Colonic mucosa (tissue), 4 donors: Measurements from ENCODE around the gene TMEM127. TPM values are rescaled to one million over a fixed set of nuclear protein-coding genes. Genes with fewer than 3 reads are reported as not detected.
A peak's percentile ranks its signal among the peaks of the same experiment; 100 is the strongest.

ENCODE experiments used
- DNase-seq: peaks from one replicate; pipeline ENCODE4 v3.0.0-alpha.2; 2020
- H3K27ac ChIP-seq: fragments of 200-600 bp; one replicate; pipeline ENCODE4 v1.8.0; 2021
- H3K27me3 ChIP-seq: fragments of 200-600 bp; one replicate; pipeline ENCODE4 v1.8.0; 2021
- H3K36me3 ChIP-seq: fragments of 200-600 bp; one replicate; pipeline ENCODE4 v1.8.0; 2021
- H3K4me1 ChIP-seq: fragments of 200-600 bp; one replicate; pipeline ENCODE4 v1.8.0; 2021; ENCODE audit warnings: mild to moderate bottlenecking
- H3K4me3 ChIP-seq: fragments of 200-600 bp; one replicate; pipeline ENCODE4 v1.8.0; 2021
- H3K9ac ChIP-seq, 2 donors: one replicate each; pipeline ENCODE4 v1.7.0; 2013; ENCODE audit warnings: control low read depth in 2 of 2, low read depth in 2 of 2, low read length in 2 of 2
- H3K9me3 ChIP-seq: fragments of 200-600 bp; one replicate; pipeline ENCODE4 v1.8.0; 2021
- intact Hi-C: fragments of 100-400 bp; cut with DNase I; formaldehyde crosslinking; loops from one replicate; pipeline ENCODE4 v1.14.1; 2022
- total RNA-seq, 2 donors: library from RNA; stranded (reverse); fragmentation: NEBNext Ultra II Directional in 1 of 2; extraction: Animal tissue kit (Norgen Biotek cat#: 25700) in 1 of 2; gene quantifications; one replicate each; pipeline ENCODE4 v1.2.1, GENCODE V29; 2021
- TF ChIP-seq, protein P1 (sequence below): fragments of 200-600 bp; IDR thresholded peaks from one replicate; pipeline ENCODE4 v1.8.0; 2022; ENCODE audit warnings: antibody characterized with exemption, mild to moderate bottlenecking
- donor health status: healthy.
- donor health status: DM: no; HTN: no; CAD: no.
- donor health status: DM: no; HTN: no; CAD: no.

TMEM127 gene
- total RNA-seq, 2 donors from 2014 or later = 61.9 to 81.1 TPM

DNA sequence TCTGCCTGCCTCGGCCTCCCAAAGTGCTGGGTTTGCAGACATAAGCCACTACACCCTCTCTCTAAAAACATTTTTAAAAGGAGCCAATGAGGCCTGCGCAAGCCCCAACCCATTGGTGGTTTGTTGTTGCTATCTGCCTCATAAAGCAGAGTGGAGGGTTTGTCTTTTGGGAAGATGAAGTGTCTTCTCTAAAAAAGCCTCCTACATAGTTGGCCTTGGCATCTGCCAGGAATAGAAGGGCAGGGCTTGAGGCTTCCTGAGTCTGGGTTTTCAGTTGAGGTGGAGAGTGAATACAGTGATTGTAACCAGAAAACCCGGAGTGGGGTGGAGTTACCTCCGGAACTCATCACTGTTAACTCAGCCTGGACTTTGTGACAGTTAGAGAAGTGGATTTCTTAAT lies 51.2 kb downstream of the TMEM127 start:
- Histone ChIP-seq H3K9me3 (no peaks in the 10 kb centered on the region), H3K4me1 (no peaks in the 10 kb centered on the region), H3K27me3 (no peaks in the 10 kb centered on the region), H3K27ac (no peak overlapping the region), H3K4me3 (no peak overlapping the region), H3K9ac (no peak overlapping the region), H3K36me3 (no peaks in the 10 kb centered on the region)
- intact Hi-C loops = loop anchor here (5.0 kb wide), 1 partner anchor 38 kb away; no protein-coding TSS in a partner anchor
- TF ChIP-seq, protein P1, sequence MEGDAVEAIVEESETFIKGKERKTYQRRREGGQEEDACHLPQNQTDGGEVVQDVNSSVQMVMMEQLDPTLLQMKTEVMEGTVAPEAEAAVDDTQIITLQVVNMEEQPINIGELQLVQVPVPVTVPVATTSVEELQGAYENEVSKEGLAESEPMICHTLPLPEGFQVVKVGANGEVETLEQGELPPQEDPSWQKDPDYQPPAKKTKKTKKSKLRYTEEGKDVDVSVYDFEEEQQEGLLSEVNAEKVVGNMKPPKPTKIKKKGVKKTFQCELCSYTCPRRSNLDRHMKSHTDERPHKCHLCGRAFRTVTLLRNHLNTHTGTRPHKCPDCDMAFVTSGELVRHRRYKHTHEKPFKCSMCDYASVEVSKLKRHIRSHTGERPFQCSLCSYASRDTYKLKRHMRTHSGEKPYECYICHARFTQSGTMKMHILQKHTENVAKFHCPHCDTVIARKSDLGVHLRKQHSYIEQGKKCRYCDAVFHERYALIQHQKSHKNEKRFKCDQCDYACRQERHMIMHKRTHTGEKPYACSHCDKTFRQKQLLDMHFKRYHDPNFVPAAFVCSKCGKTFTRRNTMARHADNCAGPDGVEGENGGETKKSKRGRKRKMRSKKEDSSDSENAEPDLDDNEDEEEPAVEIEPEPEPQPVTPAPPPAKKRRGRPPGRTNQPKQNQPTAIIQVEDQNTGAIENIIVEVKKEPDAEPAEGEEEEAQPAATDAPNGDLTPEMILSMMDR = no peak
- no peak for DNase-seq

GRCh38 chr2:96213379-96213778 lies 52.4 kb downstream of the TMEM127 start:
- intact Hi-C loops = loop anchor here (5.0 kb wide), 1 partner anchor 39 kb away; no protein-coding TSS in a partner anchor
- H3K9me3 ChIP-seq = no peaks in the 10 kb centered on the region
- no peaks in the 10 kb centered on the region for H3K27me3 ChIP-seq
- H3K4me1 ChIP-seq = no peaks in the 10 kb centered on the region
- no peak overlapping the region for H3K9ac ChIP-seq
- TF ChIP-seq, protein P1 = no peak
- H3K27ac ChIP-seq = no peak overlapping the region
- DNase-seq = no peak
- H3K4me3 ChIP-seq = no peak overlapping the region
- no peaks in the 10 kb centered on the region for H3K36me3 ChIP-seq

DNA sequence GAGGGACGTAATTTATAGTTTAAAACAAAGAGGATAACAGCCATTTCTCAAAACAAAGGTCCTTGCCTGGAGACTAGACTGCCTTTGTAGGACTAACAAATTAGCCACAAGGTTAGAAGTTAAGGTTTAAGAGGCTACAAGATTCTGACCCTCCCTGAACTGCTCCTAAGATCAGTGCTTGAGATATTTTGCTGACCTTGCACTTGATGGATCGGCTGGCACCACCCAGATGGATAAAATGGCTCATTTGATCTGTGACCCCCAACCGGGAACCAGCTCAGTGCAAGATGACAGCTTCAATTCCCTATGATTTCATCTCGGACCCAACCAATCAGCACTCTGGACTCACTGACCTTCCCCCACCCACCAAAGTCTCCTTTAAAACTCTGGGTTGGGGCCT lies 53.5 kb downstream of the TMEM127 start:
- no peak for DNase-seq
- Histone ChIP-seq H3K4me1 (no peaks in the 10 kb centered on the region), H3K27me3 (no peaks in the 10 kb centered on the region), H3K27ac (no peak overlapping the region), H3K36me3 (no peaks in the 10 kb centered on the region), H3K9ac (no peak overlapping the region), H3K4me3 (no peak overlapping the region), H3K9me3 (no peaks in the 10 kb centered on the region)
- TF ChIP-seq, protein P1 = no peak
- intact Hi-C loops = loop anchor here (5.0 kb wide), 1 partner anchor 40 kb away; no protein-coding TSS in a partner anchor

DNA sequence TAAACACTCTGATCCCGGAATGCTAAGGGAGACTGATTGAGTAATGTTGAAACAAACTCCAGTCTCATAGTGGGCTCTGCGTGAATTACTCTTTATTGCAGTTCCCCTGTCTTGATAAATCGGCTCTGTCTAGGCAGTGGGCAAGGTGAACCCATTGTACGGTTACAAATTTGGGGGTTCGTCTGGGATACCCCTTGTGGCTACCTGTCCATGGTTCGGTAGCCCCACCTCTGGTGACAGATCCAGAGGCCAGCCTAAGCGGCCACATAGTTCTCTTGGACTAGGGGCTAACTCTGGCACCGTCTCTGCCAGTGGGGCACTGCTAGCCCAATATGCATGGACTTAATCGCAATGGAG lies 56.1 kb downstream of the TMEM127 start:
- TF ChIP-seq, protein P1 = no peak
- Histone ChIP-seq H3K27ac (no peak overlapping the region), H3K36me3 (no peaks in the 10 kb centered on the region), H3K4me3 (peak overlapping the region; percentile 85), H3K9me3 (no peaks in the 10 kb centered on the region), H3K27me3 (no peaks in the 10 kb centered on the region), H3K4me1 (peaks cover 11% of the 10 kb centered on the region), H3K9ac (no peak overlapping the region)
- DNase-seq = no peak
- intact Hi-C loops = loop anchor here (5.0 kb wide), 1 partner anchor 43 kb away; no protein-coding TSS in a partner anchor

DNA sequence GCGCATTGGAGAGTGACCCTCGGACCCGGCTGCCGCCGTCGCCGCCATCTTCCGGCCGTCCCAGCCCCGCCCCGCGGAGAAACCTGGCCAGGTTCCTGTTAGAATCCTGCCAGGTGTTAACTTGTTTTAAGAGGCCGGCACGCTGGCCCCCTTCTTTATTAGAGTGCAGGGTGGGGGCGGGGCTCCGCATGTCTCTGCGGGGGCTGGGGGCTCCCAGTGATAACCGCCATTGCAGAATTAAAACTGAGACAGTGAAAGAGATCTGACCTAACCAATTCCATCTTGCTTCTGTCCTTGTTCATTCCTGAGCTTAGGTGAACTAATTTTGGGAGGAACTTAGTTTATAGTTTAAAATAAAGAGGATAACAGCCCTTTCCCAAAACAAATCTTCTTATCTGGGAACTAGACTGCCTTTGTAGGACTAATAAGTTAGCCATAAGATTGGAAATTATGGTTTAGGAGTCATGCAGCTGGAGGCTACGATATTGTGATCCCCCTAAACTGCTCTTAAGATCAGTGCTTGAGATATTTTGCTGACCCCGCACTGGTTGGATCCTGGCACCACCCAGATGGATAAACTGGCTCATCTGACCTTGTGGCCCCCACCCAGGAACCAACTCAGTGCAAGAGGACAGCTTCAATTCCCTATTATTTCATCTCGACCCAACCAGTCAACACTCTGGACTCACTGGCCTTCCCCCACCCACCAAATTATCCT lies 56.6 kb downstream of the TMEM127 start:
- DNase-seq = no peak
- Histone ChIP-seq H3K36me3 (no peaks in the 10 kb centered on the region), H3K9ac (peak overlapping the region; percentile 92 to 95), H3K27me3 (no peaks in the 10 kb centered on the region), H3K27ac (peak overlapping the region; percentile 98), H3K4me1 (peaks cover 11% of the 10 kb centered on the region), H3K4me3 (peak overlapping the region; percentile 85), H3K9me3 (no peaks in the 10 kb centered on the region)
- TF ChIP-seq, protein P1 = no peak
- intact Hi-C loops = no loop called here
